GM23338 (cell line): ENCODE results near the gene MFSD11. TPM values are rescaled to one million over a fixed set of nuclear protein-coding genes. Genes with fewer than 3 reads are reported as not detected.
A peak's percentile ranks its signal among the peaks of the same experiment; 100 is the strongest.

Experiments
- ATAC-seq: fragments of 200-7000 bp; cut with Tn5 transposase; 3 replicates; pipeline ENCODE4 v1.9.1; 2020
- DNase-seq: peaks from one replicate; pipeline ENCODE4 v3.0.0-alpha.2; 2015; ENCODE audit warnings: low spot score
- H2AFZ ChIP-seq: fragments of 200-600 bp; sonication (generic); 2 replicates; pipeline ENCODE4 v1.8.0; 2016; ENCODE audit warnings: antibody characterized with exemption, mild to moderate bottlenecking, moderate library complexity
- H3F3A ChIP-seq: fragments of 200-600 bp; sonication (generic); replicated peaks from 2 replicates; pipeline ENCODE4 v1.8.0; 2017; ENCODE audit warnings: antibody characterized with exemption, mixed run types, low read depth
- H3K27ac ChIP-seq: fragments of 200-600 bp; sonication (generic); 2 replicates; pipeline ENCODE4 v1.6.1; 2016; ENCODE audit warnings: low read depth
- H3K27me3 ChIP-seq: fragments of 200-600 bp; sonication (generic); 2 replicates; pipeline ENCODE4 v1.8.0; 2016; ENCODE audit warnings: mild to moderate bottlenecking, mixed run types, moderate library complexity; ENCODE audit not compliant: insufficient read depth
- H3K36me3 ChIP-seq: fragments of 200-600 bp; sonication (generic); 2 replicates; pipeline ENCODE4 v1.8.0; 2016; ENCODE audit warnings: mild to moderate bottlenecking; ENCODE audit not compliant: insufficient read depth
- H3K4me1 ChIP-seq: fragments of 200-600 bp; sonication (generic); 2 replicates; pipeline ENCODE4 v1.8.0; 2016; ENCODE audit warnings: mild to moderate bottlenecking, moderate library complexity; ENCODE audit not compliant: insufficient read depth
- H3K4me2 ChIP-seq: fragments of 200-600 bp; sonication (generic); 2 replicates; pipeline ENCODE4 v1.7.1; 2017; ENCODE audit warnings: mixed run types
- H3K4me3 ChIP-seq: fragments of 200-600 bp; sonication (generic); 2 replicates; pipeline ENCODE4 v1.6.1; 2016; ENCODE audit warnings: mixed run types
- H3K79me2 ChIP-seq: fragments of 200-600 bp; sonication (generic); replicated peaks from 2 replicates; pipeline ENCODE4 v1.8.0; 2017; ENCODE audit warnings: mild to moderate bottlenecking; ENCODE audit not compliant: insufficient read depth
- H3K9me2 ChIP-seq: fragments of 200-600 bp; sonication (generic); 2 replicates; pipeline ENCODE4 v1.8.0; 2017; ENCODE audit not compliant: insufficient read depth
- H4K20me1 ChIP-seq: fragments of 200-600 bp; sonication (generic); replicated peaks from 2 replicates; pipeline ENCODE4 v1.8.0; 2017; ENCODE audit warnings: mild to moderate bottlenecking; ENCODE audit not compliant: insufficient read depth
- H3K27ac Mint-ChIP-seq: 2 replicates; pipeline ENCODE4 v1.8.0; 2020; ENCODE audit warnings: inconsistent platforms, mild to moderate bottlenecking, moderate library complexity, mixed read lengths
- H3K27me3 Mint-ChIP-seq: 3 replicates; pipeline ENCODE4 v1.8.0; 2022; ENCODE audit warnings: low read depth, mild to moderate bottlenecking, moderate library complexity, mixed read lengths, inconsistent platforms; ENCODE audit not compliant: insufficient read depth, poor library complexity
- H3K36me3 Mint-ChIP-seq: 3 replicates; pipeline ENCODE4 v1.8.0; 2021; ENCODE audit warnings: low read depth, mild to moderate bottlenecking, inconsistent platforms, moderate library complexity, mixed read lengths
- H3K4me1 Mint-ChIP-seq: 3 replicates; pipeline ENCODE4 v1.8.0; 2020; ENCODE audit warnings: mild to moderate bottlenecking, inconsistent platforms, mixed read lengths
- H3K4me3 Mint-ChIP-seq: 3 replicates; pipeline ENCODE4 v1.8.0; 2021; ENCODE audit warnings: moderate library complexity, mild to moderate bottlenecking, inconsistent platforms, mixed read lengths
- H3K9me3 Mint-ChIP-seq: 3 replicates; pipeline ENCODE4 v1.8.0; 2020; ENCODE audit warnings: moderate library complexity, mild to moderate bottlenecking, inconsistent platforms, mixed read lengths
- CREB1 ChIP-seq: fragments of 250-450 bp; sonication (Bioruptor Pico); IDR thresholded peaks from 2 replicates; pipeline ENCODE4 v1.5.0; 2020; ENCODE audit warnings: low read depth, mild to moderate bottlenecking, moderate library complexity
- EZH2 ChIP-seq: fragments of 200-600 bp; sonication (generic); IDR thresholded peaks from one replicate; pipeline ENCODE4 v1.8.0; 2017; ENCODE audit warnings: antibody characterized with exemption, mild to moderate bottlenecking, low read depth; ENCODE audit not compliant: unreplicated experiment
- REST ChIP-seq: IDR thresholded peaks from one replicate; pipeline ENCODE4 v1.6.1; 2018; ENCODE audit warnings: antibody characterized with exemption; ENCODE audit not compliant: unreplicated experiment
- ZNF331 ChIP-seq: fragments of 250-450 bp; sonication (Bioruptor Pico); IDR thresholded peaks from 2 replicates; pipeline ENCODE4 v1.5.0; 2020; ENCODE audit warnings: low read depth, mild to moderate bottlenecking, moderate library complexity
- ZNF462 ChIP-seq: fragments of 250-450 bp; sonication (Bioruptor Pico); IDR thresholded peaks from 2 replicates; pipeline ENCODE4 v1.5.0; 2020; ENCODE audit warnings: mild to moderate bottlenecking, moderate library complexity
- polyA plus RNA-seq: library from polyadenylated mRNA; unstranded; fragments of >200 nt; fragmentation: Nextera tagmentation; extraction: Ambion mirVana; gene quantifications from 2 replicates; pipeline ENCODE4 v1.2.1, GENCODE V29; 2016
- total RNA-seq: library from RNA; depleted of rRNA; stranded (reverse); fragments of >200 nt; shearing (Covaris generic); gene quantifications from 2 replicates; pipeline ENCODE4 v1.2.3, GENCODE V29; 2014

The MFSD11 gene
- total and polyA plus RNA-seq, 2 experiments from 2014 or later, result 10.2 to 35.3 TPM

- peak within 1 kb of the TSS; percentile 98 for H3K4me2 ChIP-seq
- Mint-ChIP-seq H3K9me3 (no peaks in the 10 kb centered on the region), H3K27me3 (peaks cover 5% of the 10 kb centered on the region), H3K36me3 (peaks cover 54% of the 10 kb centered on the region), H3K27ac (peak within 1 kb of the TSS; percentile 96), H3K4me1 (peaks cover 10% of the 10 kb centered on the region; the same call in 2 of the 3 replicates), H3K4me3 (peak within 1 kb of the TSS; percentile 90)
- H3K36me3 ChIP-seq, result peaks cover 22% of the 10 kb centered on the region
- H2AFZ ChIP-seq, result peak within 1 kb of the TSS; percentile 95
- peaks cover 16% of the 10 kb centered on the region for H3K4me1 ChIP-seq
- H3K27me3 ChIP-seq, result no peaks in the 10 kb centered on the region
- H3K9me2 ChIP-seq, result no peaks in the 10 kb centered on the region
- peak within 1 kb of the TSS; percentile 99 for H3K27ac ChIP-seq
- no peak for TF ChIP-seq EZH2
- no peak for TF ChIP-seq ZNF462
- TF ChIP-seq CREB1 (CRISPR knock-in tag), result peak; percentile 88
- no peak for TF ChIP-seq ZNF331
- TF ChIP-seq REST, result no peak
- peaks cover 11% of the 10 kb centered on the region for H3F3A ChIP-seq
- peak; percentile 96 for DNase-seq
- H3K4me3 ChIP-seq, result peak within 1 kb of the TSS; percentile 99
- H4K20me1 ChIP-seq, result peaks cover 21% of the 10 kb centered on the region
- peaks cover 57% of the 10 kb centered on the region for H3K79me2 ChIP-seq
- ATAC-seq, result peak; percentile 90
Observed at GRCh38 chr17:76726231-76726775, 11.6 kb upstream of the MFSD11 start, which contains the start of gene JMJD6. Gene JMJD6 (minus strand): TSS chr17:76726606. CDS start chr17:76726475, 131 bp downstream.
